ENCODE data around the gene PPL. TPM values are rescaled to one million over a fixed set of nuclear protein-coding genes. Genes with fewer than 3 reads are reported as not detected.
A peak's percentile ranks its signal among the peaks of the same experiment; 100 is the strongest.

The PPL gene
- total and polyA plus RNA-seq, 3 donors from 2014 or later: 5.4 to 6.8 (median 6.1) TPM

DNA sequence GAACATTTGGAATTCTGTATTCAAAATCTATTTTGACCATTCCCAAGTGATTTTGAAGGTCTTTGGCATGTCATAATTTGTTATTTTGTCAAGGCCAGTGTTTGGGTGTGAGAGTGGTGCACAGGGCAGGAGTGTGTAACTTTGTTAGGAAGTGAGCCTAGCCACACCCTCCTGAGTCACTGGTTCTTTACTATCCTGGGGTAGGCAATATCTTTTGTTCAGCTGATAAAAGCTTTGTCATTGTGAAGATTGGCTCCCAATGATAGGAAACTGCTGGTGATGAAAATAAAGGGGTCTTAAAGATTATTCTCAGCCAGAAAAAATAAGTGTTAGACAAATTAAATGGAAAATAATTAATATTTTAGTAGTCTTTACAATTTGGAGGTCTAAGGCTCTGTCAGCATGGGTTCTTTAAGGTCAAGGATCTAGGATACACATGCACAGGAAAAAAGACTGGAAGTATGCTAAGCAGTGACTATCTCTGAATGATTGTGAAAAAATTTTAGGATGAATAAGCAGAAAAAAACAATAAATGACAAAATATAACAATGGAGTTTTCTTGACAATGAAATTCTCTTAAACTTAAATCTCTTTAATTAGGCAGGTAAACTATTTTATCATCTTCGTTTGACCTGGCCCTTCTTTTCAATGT, 84.6 kb downstream of the PPL start:
- WGBS, 2 donors: 50 to 55% methylated on average over 1 of the region's 1 CpG
- TF ChIP-seq POLR2A (IDR thresholded peaks at IDR 0.05): no peak
- TF ChIP-seq, protein P1, sequence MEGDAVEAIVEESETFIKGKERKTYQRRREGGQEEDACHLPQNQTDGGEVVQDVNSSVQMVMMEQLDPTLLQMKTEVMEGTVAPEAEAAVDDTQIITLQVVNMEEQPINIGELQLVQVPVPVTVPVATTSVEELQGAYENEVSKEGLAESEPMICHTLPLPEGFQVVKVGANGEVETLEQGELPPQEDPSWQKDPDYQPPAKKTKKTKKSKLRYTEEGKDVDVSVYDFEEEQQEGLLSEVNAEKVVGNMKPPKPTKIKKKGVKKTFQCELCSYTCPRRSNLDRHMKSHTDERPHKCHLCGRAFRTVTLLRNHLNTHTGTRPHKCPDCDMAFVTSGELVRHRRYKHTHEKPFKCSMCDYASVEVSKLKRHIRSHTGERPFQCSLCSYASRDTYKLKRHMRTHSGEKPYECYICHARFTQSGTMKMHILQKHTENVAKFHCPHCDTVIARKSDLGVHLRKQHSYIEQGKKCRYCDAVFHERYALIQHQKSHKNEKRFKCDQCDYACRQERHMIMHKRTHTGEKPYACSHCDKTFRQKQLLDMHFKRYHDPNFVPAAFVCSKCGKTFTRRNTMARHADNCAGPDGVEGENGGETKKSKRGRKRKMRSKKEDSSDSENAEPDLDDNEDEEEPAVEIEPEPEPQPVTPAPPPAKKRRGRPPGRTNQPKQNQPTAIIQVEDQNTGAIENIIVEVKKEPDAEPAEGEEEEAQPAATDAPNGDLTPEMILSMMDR (IDR thresholded peaks at IDR 0.05): no peak
- no peaks in the 10 kb centered on the region for H3K36me3 ChIP-seq (ENCODE audit: low read depth, missing control alignments)
- H3K27me3 ChIP-seq: no peaks in the 10 kb centered on the region
- no peak for DNase-seq
- intact Hi-C loops (cut with DNase I; ENCODE audit: low total_unique reads): no loop called here
- H3K9me3 ChIP-seq: no peaks in the 10 kb centered on the region
- no peak overlapping the region for H3K27ac ChIP-seq
- peaks cover 22% of the 10 kb centered on the region for H3K4me1 ChIP-seq
- no peak overlapping the region for H3K4me3 ChIP-seq

DNA sequence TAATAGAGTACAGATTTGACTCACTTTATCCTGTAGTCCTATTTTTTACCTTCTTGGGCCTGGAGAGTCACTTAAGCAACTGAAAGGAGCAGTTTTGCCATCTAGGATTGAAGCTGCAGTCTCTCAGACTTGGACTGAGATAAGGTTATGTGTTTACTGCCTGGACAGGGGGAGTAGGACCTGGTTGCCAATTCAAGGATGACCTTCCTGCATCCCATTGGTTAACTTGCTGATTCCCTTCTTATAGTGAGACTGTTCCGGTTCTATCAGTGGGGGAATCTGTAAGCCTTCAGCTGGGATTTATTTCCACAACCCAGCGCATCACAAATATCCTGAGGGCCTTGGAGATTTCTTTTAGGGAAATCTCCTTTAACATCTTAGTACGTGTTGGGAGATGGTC, 86.7 kb downstream of the PPL start:
- Histone ChIP-seq H3K36me3 (ENCODE audit: low read depth, missing control alignments) (no peaks in the 10 kb centered on the region), H3K27me3 (no peaks in the 10 kb centered on the region), H3K9me3 (no peaks in the 10 kb centered on the region), H3K4me3 (no peak overlapping the region), H3K4me1 (peaks cover 26% of the 10 kb centered on the region), H3K27ac (no peak overlapping the region)
- TF ChIP-seq, protein P1 (IDR thresholded peaks at IDR 0.05): no peak
- TF ChIP-seq POLR2A (IDR thresholded peaks at IDR 0.05): no peak
- intact Hi-C loops (cut with DNase I; ENCODE audit: low total_unique reads): no loop called here
- 55 to 65% methylated on average over 3 of the region's 3 CpGs for WGBS, 2 donors
- DNase-seq: no peak

DNA sequence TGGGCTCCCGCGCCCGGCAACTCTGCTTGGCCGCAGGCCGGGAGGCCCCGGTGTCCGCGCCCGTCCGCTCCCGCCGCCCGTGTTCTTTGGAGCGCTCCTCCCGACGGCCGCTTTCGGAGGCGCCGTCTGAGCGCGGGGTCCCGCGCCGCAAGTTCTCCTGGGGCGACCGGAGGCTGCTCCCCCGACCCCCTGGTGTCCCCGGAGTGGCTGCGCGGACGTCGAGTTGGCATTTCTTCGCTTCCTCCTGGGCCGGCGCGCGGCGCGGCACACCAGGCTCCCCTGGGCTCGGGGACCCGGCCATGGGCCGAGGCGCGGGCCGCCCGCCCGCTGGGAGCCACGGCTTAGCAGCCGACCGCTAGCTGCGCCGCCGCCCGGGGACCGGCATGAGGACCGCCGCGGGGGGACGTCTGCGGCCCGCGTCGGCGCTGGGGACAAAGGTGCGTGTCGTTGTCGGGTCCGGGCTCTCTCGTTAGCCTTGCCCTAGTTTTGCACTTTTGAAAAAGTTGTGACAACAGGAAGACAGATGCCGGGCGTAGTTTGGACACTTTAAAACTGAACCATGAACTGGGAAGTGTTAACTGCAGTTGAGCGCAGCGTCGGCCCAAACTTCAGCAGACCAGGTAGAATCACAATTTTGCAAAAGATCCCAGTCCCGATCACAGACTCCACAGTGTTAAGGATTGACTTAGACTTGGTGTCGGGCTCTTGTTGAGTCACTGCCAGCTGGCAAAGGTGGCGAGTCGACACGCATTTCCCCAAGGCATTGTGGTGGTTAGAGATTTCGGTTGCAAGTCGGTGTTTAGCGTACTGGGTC, 89.0 kb downstream of the PPL start:
- Histone ChIP-seq H3K4me1 (peaks cover 26% of the 10 kb centered on the region), H3K27ac (peak overlapping the region; percentile 83 to 96), H3K4me3 (peak overlapping the region; percentile 81 to 96), H3K9me3 (no peaks in the 10 kb centered on the region), H3K36me3 (ENCODE audit: low read depth, missing control alignments) (no peaks in the 10 kb centered on the region), H3K27me3 (no peaks in the 10 kb centered on the region)
- WGBS, 2 donors: 0 to 1% methylated on average over 13 to 80 of the region's 83 CpGs
- TF ChIP-seq, protein P1 (IDR thresholded peaks at IDR 0.05): no peak
- no peak for TF ChIP-seq POLR2A (IDR thresholded peaks at IDR 0.05)
- intact Hi-C loops (cut with DNase I; ENCODE audit: low total_unique reads): no loop called here
- DNase-seq: peak; percentile 71

DNA sequence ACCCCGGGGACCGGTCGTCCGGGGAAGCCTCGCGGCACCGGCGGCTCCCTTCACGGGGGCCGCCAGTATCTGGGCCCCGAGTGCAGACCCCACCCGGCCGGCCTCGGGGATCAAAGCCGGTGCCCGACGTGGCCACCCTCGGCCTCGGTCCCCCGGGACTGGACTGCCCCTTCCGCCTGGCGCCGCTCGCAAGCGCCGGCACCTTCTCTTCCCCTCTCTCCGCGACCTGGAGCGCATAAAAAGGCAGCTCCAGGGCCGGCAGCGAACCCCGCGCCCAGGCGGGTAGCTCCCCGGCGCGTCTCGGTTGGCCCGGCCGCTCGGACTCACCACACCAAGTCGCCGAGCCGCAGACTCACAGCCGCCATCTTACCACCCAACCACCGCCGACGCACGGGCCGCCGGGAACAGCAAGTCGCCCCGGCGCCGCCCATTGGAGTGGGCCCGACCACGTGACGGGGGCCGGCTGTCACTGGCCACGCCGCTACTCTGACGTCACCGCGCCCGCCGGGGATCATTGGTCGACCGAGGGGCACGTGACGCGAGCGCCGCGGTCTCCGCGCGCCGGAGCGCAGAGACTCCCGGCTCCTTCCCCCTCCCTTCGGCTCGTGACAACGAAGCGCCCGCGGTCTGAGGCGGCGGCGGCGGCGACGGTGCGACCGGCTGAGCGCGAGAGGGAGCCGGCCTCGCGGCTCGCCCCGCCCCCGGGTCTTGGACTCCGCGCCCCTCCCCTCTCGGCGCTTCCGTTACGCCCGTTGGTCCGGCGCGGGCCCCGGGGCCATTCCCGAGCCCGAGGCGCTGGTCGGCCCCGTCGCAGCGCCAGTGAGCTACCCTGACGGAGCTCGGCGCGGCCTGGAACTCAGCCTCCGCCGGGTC, 89.8 kb downstream of the PPL start, which contains the start of the genes GLYR1 and UBN1:
TSS of gene GLYR1 (minus strand) at position 388 of the 873 bp plus-strand sequence. CDS start at position 365, 23 bp downstream.
TSS of gene UBN1 (plus strand) at position 581 of the 873 bp plus-strand sequence. CDS start 5,437 bp downstream, outside the sequence.
- TF ChIP-seq POLR2A (IDR thresholded peaks at IDR 0.05): peak; percentile 45
- TF ChIP-seq, protein P1 (IDR thresholded peaks at IDR 0.05): peak in 1 of 3 experiments; percentile 5
- Histone ChIP-seq H3K4me3 (peak within 1 kb of the TSS; percentile 81 to 96), H3K27me3 (no peaks in the 10 kb centered on the region), H3K9me3 (no peaks in the 10 kb centered on the region), H3K36me3 (ENCODE audit: low read depth, missing control alignments) (no peaks in the 10 kb centered on the region), H3K4me1 (peaks cover 22% of the 10 kb centered on the region), H3K27ac (peak within 1 kb of the TSS; percentile 83 to 96)
- peak; percentile 100 for DNase-seq
- intact Hi-C loops (cut with DNase I; ENCODE audit: low total_unique reads): no loop called here
- WGBS, 2 donors: 0% methylated on average over 120 of the region's 126 CpGs; no CpG with 5 or more reads in 1 of the 2 donors

Measured in testis (tissue), 3 donors.